Measurements from ENCODE around the gene GCC2.
"Not testable (repeated sequence)": the region's sequence is repeated elsewhere in the genome, so short reads cannot be mapped to it uniquely, and the experiment has no call there.

The GCC2 gene

GRCh38 chr2:108447947-108448677 lies 894 bp upstream of the GCC2 start:
- peak overlapping the region; percentile 74 for H3K4me2 ChIP-seq (ENCODE audit: low read length)

GRCh38 chr2:108449410-108450130 lies 564 bp downstream of the GCC2 start:
- peak overlapping the region; percentile 100 for H2AFZ ChIP-seq
- H3K9ac ChIP-seq, result peak overlapping the region; percentile 77
- no peaks in the 10 kb centered on the region for H3K36me3 ChIP-seq (ENCODE audit: control insufficient read depth, insufficient read depth, low read length)
- peak overlapping the region; percentile 90 for H3K4me3 ChIP-seq (ENCODE audit: low read depth, low read length)
- TF ChIP-seq CTCF (IDR thresholded peaks at IDR 0.05), result no peak
- no peaks in the 10 kb centered on the region for H3K9me3 ChIP-seq (ENCODE audit: control insufficient read depth, low read length)
- peaks cover 4% of the 10 kb centered on the region for H3K79me2 ChIP-seq
- H3K4me2 ChIP-seq (ENCODE audit: low read length), result peak overlapping the region; percentile 74
- H3K27me3 ChIP-seq (ENCODE audit: control insufficient read depth, insufficient read depth, low read length), result no peaks in the 10 kb centered on the region
- peak overlapping the region; percentile 91 for H3K27ac ChIP-seq
- peaks cover 4% of the 10 kb centered on the region for H3K4me1 ChIP-seq

More at GRCh38 chr2:108447947-108448677, 894 bp upstream of the GCC2 start:
- Histone ChIP-seq H3K4me1 (peaks cover 4% of the 10 kb centered on the region), H3K9ac (peak overlapping the region; percentile 77), H3K27ac (peak overlapping the region; percentile 91), H2AFZ (peak overlapping the region; percentile 100), H3K36me3 (ENCODE audit: control insufficient read depth, insufficient read depth, low read length) (no peaks in the 10 kb centered on the region), H3K27me3 (ENCODE audit: control insufficient read depth, insufficient read depth, low read length) (no peaks in the 10 kb centered on the region), H3K9me3 (ENCODE audit: control insufficient read depth, low read length) (no peaks in the 10 kb centered on the region), H3K4me3 (ENCODE audit: low read depth, low read length) (peak overlapping the region; percentile 90), H3K79me2 (peaks cover 4% of the 10 kb centered on the region)
- no peak for TF ChIP-seq CTCF (IDR thresholded peaks at IDR 0.05)

GRCh38 chr2:108450863-108451262 lies 1.9 kb downstream of the GCC2 start:
- Histone ChIP-seq H3K9ac (no peak overlapping the region), H3K36me3 (ENCODE audit: control insufficient read depth, insufficient read depth, low read length) (no peaks in the 10 kb centered on the region), H3K4me1 (peaks cover 4% of the 10 kb centered on the region), H2AFZ (no peak overlapping the region), H3K27me3 (ENCODE audit: control insufficient read depth, insufficient read depth, low read length) (no peaks in the 10 kb centered on the region), H3K9me3 (ENCODE audit: control insufficient read depth, low read length) (no peaks in the 10 kb centered on the region), H3K79me2 (peaks cover 5% of the 10 kb centered on the region), H3K4me3 (ENCODE audit: low read depth, low read length) (no peak overlapping the region), H3K27ac (no peak overlapping the region), H3K4me2 (ENCODE audit: low read length) (no peak overlapping the region)
- TF ChIP-seq CTCF (IDR thresholded peaks at IDR 0.05), result no peak

- no peaks in the 10 kb centered on the region for H3K27me3 ChIP-seq (ENCODE audit: control insufficient read depth, insufficient read depth, low read length)
- TF ChIP-seq CTCF (IDR thresholded peaks at IDR 0.05), result no peak
- H3K79me2 ChIP-seq, result peaks cover 13% of the 10 kb centered on the region
- H3K27ac ChIP-seq, result no peak overlapping the region
- H3K4me1 ChIP-seq, result peaks cover 4% of the 10 kb centered on the region
- H3K4me2 ChIP-seq (ENCODE audit: low read length), result no peak overlapping the region
- no peak overlapping the region for H3K9ac ChIP-seq
- no peaks in the 10 kb centered on the region for H3K36me3 ChIP-seq (ENCODE audit: control insufficient read depth, insufficient read depth, low read length)
- no peak overlapping the region for H2AFZ ChIP-seq
- no peaks in the 10 kb centered on the region for H3K9me3 ChIP-seq (ENCODE audit: control insufficient read depth, low read length)
- H3K4me3 ChIP-seq (ENCODE audit: low read depth, low read length), result no peak overlapping the region
Measured at GRCh38 chr2:108451976-108452375, 3.0 kb downstream of the GCC2 start.

- not testable (repeated sequence) for H3K9ac ChIP-seq; H3K36me3 ChIP-seq (ENCODE audit: control insufficient read depth, insufficient read depth, low read length)
Measured at GRCh38 chr2:108453530-108453929, 4.5 kb downstream of the GCC2 start.

More at GRCh38 chr2:108453530-108453929, 4.5 kb downstream of the GCC2 start:
- not testable (repeated sequence) for H3K9me3 ChIP-seq (ENCODE audit: control insufficient read depth, low read length); H3K27ac ChIP-seq; H2AFZ ChIP-seq; H3K4me3 ChIP-seq (ENCODE audit: low read depth, low read length); H3K27me3 ChIP-seq (ENCODE audit: control insufficient read depth, insufficient read depth, low read length); H3K4me2 ChIP-seq (ENCODE audit: low read length); H3K4me1 ChIP-seq
- H3K79me2 ChIP-seq, result peaks cover 16% of the 10 kb centered on the region
